ENCODE data around the gene JUN.

- TF ChIP-seq CTCF (conservative IDR thresholded peaks at IDR 0.05 in 1 of 2, IDR thresholded peaks at IDR 0.05 in 1 of 2; ENCODE audit: extremely low read depth in 1 of 2, insufficient read depth in 1 of 2, low read depth in 1 of 2, low read length in 2 of 2) = no peak
- no peak for TF ChIP-seq EZH2 (IDR thresholded peaks at IDR 0.05; ENCODE audit: borderline replicate concordance, low read length)
These were observed 29.7 kb downstream of the JUN start for GRCh38 chr1:58754073-58754613.
